Measurements from ENCODE around the gene ELMO1. TPM values are rescaled to one million over a fixed set of nuclear protein-coding genes. Genes with fewer than 3 reads are reported as not detected.

The ELMO1 gene
- total and polyA plus RNA-seq, 2 of the 13 experiments (the other 11 are each of a cell fraction or from before 2014, with no cell fraction given) = 0.11 to 0.17 TPM

GRCh38 chr7:37391791-37392672, 56.6 kb downstream of the ELMO1 start:
- Histone ChIP-seq H4K20me1 (ENCODE audit: insufficient read depth, low read length) (no peaks in the 10 kb centered on the region; the same call in 1 of the 2 replicates), H2AFZ (ENCODE audit: low read length) (no peak overlapping the region), H3K27ac (ENCODE audit: extremely low read length, insufficient read depth, low read length) (no peak overlapping the region), H3K9me3 (ENCODE audit: low read length) (no peaks in the 10 kb centered on the region), H3K36me3 (replicated peaks in 1 of 2; ENCODE audit: control insufficient read depth in 1 of 2, insufficient read depth in 2 of 2, low read length in 2 of 2) (no peaks in the 10 kb centered on the region), H3K9ac (ENCODE audit: insufficient read depth, low read depth, low read length) (no peak overlapping the region), H3K4me3 (replicated peaks in 1 of 3; ENCODE audit: insufficient read depth in 1 of 3, low read depth in 2 of 3, low read length in 3 of 3) (no peak overlapping the region), H3K4me1 (ENCODE audit: insufficient read depth, low read length) (no peaks in the 10 kb centered on the region), H3K27me3 (ENCODE audit: control insufficient read depth in 1 of 2, insufficient read depth in 2 of 2, low read length in 2 of 2) (0 out of 5 replicates have a peak, but pooled peaks cover 0 to under 1% of the 10 kb centered on the region in 2 experiments), H3K4me2 (ENCODE audit: low read depth, low read length) (no peak overlapping the region), H3K79me2 (ENCODE audit: insufficient read depth, low read length) (no peaks in the 10 kb centered on the region)
- POLR2A ChIA-PET = no interaction called here
- in situ Hi-C loops (cut with HindIII; ENCODE audit: extremely low pct_ligation_motif_present, low pct_unique_long_range_greater_than_20kb) = no loop called here
- DNase-seq (ENCODE audit: low spot score) (no peak), ATAC-seq (no peak), FAIRE-seq (no peak)
- 31% methylated on average over 10 of the region's 10 CpGs for WGBS (ENCODE audit: low lambda C conversion rate)
- TF ChIP-seq YY1 (IDR thresholded peaks at IDR 0.05; ENCODE audit: insufficient read depth, insufficient replicate concordance, low read depth, low read length) = no peak
- TF ChIP-seq HNRNPUL1 (IDR thresholded peaks at IDR 0.05; ENCODE audit: low read depth, low read length) = no peak
- TF ChIP-seq DMTF1 (CRISPR knock-in tag; IDR thresholded peaks at IDR 0.05) = no peak
- TF ChIP-seq ZNF597 (CRISPR knock-in tag; IDR thresholded peaks at IDR 0.05) = no peak
- no peak for TF ChIP-seq REL (CRISPR knock-in tag; conservative IDR thresholded peaks at IDR 0.05)
- TF ChIP-seq THYN1 (CRISPR knock-in tag; IDR thresholded peaks at IDR 0.05; ENCODE audit: borderline replicate concordance, low read depth) = no peak
- TF ChIP-seq RCOR2 (CRISPR knock-in tag; IDR thresholded peaks at IDR 0.05) = no peak
- TF ChIP-seq ZNF776 (CRISPR knock-in tag; IDR thresholded peaks at IDR 0.05) = no peak
- no peak for TF ChIP-seq ZNF24 (IDR thresholded peaks at IDR 0.05)
- no peak for TF ChIP-seq IRX3 (CRISPR knock-in tag; IDR thresholded peaks at IDR 0.05; ENCODE audit: borderline replicate concordance, low read depth)
- no peak for TF ChIP-seq ZNF674 (CRISPR knock-in tag; IDR thresholded peaks at IDR 0.05; ENCODE audit: low read depth)
- no peak for TF ChIP-seq PBX2 (CRISPR knock-in tag; IDR thresholded peaks at IDR 0.05)
- TF ChIP-seq ZGPAT (CRISPR knock-in tag; IDR thresholded peaks at IDR 0.05) = no peak
- TF ChIP-seq SRSF1 (optimal IDR thresholded peaks at IDR 0.05; ENCODE audit: low read depth, low read length) = no peak
- TF ChIP-seq SP1 (IDR thresholded peaks at IDR 0.05) = no peak
- TF ChIP-seq SP1 (CRISPR knock-in tag; IDR thresholded peaks at IDR 0.05) = no peak
- CTCF ChIA-PET (ENCODE audit: low intra/inter-chr PET ratio, low total read pairs) = no interaction called here
- intact Hi-C loops (cut with micrococcal nuclease; ENCODE audit: unreplicated experiment) = no loop called here
- no TSS peak for BruUV-seq (replicated peaks)

Data from HepG2 (cell line).